RWPE2 (cell line): ENCODE data around the gene PRKAR2A.

Experiments used
- ATAC-seq: fragments of 200-7000 bp; cut with Tn5 transposase; 3 replicates; pipeline ENCODE4 v1.9.1; 2021; ENCODE audit warnings: low read depth
- DNase-seq: peaks from one replicate; pipeline ENCODE4 v3.0.0-alpha.2; 2020; ENCODE audit warnings: low spot score
- H3K27ac ChIP-seq: fragments of 450-650 bp; 2 replicates; pipeline ENCODE4 v1.5.1; 2017; ENCODE audit warnings: mild to moderate bottlenecking; ENCODE audit not compliant: poor library complexity, severe bottlenecking
- H3K27me3 ChIP-seq: fragments of 250-450 bp; sonication (Bioruptor Pico); 2 replicates; pipeline ENCODE4 v1.5.1; 2021; ENCODE audit warnings: mild to moderate bottlenecking, moderate library complexity; ENCODE audit not compliant: insufficient read depth, poor library complexity, severe bottlenecking
- H3K36me3 ChIP-seq: fragments of 250-450 bp; sonication (Bioruptor Pico); 2 replicates; pipeline ENCODE4 v1.5.1; 2020; ENCODE audit warnings: low read depth, mild to moderate bottlenecking, moderate library complexity
- H3K4me1 ChIP-seq: fragments of 250-450 bp; sonication (Bioruptor Pico); 2 replicates; pipeline ENCODE4 v1.5.1; 2021; ENCODE audit warnings: mild to moderate bottlenecking, moderate library complexity; ENCODE audit not compliant: insufficient read depth, poor library complexity, severe bottlenecking
- H3K4me3 ChIP-seq: fragments of 250-450 bp; sonication (Bioruptor Pico); 2 replicates; pipeline ENCODE4 v1.5.1; 2021; ENCODE audit warnings: mild to moderate bottlenecking, moderate library complexity; ENCODE audit not compliant: severe bottlenecking
- H3K9me3 ChIP-seq: fragments of 250-450 bp; sonication (Bioruptor Pico); 2 replicates; pipeline ENCODE4 v1.5.1; 2021; ENCODE audit warnings: mild to moderate bottlenecking, moderate library complexity; ENCODE audit not compliant: severe bottlenecking
- TF ChIP-seq, protein P1 (sequence below): fragments of 450-650 bp; IDR thresholded peaks from one replicate; pipeline ENCODE4 v1.5.1; 2017; ENCODE audit warnings: mild to moderate bottlenecking, moderate library complexity; ENCODE audit not compliant: poor library complexity, severe bottlenecking

The PRKAR2A gene

GRCh38 chr3:48711727-48712126, 135.9 kb downstream of the PRKAR2A start:
- TF ChIP-seq, protein P1, sequence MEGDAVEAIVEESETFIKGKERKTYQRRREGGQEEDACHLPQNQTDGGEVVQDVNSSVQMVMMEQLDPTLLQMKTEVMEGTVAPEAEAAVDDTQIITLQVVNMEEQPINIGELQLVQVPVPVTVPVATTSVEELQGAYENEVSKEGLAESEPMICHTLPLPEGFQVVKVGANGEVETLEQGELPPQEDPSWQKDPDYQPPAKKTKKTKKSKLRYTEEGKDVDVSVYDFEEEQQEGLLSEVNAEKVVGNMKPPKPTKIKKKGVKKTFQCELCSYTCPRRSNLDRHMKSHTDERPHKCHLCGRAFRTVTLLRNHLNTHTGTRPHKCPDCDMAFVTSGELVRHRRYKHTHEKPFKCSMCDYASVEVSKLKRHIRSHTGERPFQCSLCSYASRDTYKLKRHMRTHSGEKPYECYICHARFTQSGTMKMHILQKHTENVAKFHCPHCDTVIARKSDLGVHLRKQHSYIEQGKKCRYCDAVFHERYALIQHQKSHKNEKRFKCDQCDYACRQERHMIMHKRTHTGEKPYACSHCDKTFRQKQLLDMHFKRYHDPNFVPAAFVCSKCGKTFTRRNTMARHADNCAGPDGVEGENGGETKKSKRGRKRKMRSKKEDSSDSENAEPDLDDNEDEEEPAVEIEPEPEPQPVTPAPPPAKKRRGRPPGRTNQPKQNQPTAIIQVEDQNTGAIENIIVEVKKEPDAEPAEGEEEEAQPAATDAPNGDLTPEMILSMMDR, result no peak
- Histone ChIP-seq H3K36me3 (peaks cover 83% of the 10 kb centered on the region), H3K27ac (peak overlapping the region; percentile 78), H3K4me1 (peaks cover 35% of the 10 kb centered on the region), H3K4me3 (no peak overlapping the region), H3K9me3 (no peaks in the 10 kb centered on the region), H3K27me3 (no peaks in the 10 kb centered on the region)
- ATAC-seq (no peak), DNase-seq (no peak)

DNA sequence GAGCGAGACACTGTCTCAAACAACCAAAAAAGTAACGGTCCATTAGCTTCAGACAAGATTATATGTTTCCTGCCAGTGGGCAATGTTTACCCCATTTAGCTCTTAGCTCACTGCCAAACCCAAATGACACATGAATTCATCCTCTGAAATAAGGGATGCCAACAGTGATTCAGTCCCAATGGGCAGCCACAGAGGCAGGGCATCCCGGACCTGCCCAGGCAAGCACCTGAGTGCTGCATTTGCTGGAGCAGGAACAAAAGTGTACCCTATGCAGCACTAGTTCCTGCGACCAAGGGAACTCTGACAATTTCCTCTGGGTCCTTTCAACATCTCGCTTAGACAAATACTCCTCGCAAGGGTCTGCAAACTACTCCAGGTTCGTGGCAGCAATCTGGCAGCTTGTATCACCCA, 138.6 kb downstream of the PRKAR2A start:
- Histone ChIP-seq H3K4me3 (no peak overlapping the region), H3K27ac (peak overlapping the region; percentile 78), H3K27me3 (no peaks in the 10 kb centered on the region), H3K9me3 (no peaks in the 10 kb centered on the region), H3K4me1 (peaks cover 24% of the 10 kb centered on the region), H3K36me3 (peaks cover 82% of the 10 kb centered on the region)
- TF ChIP-seq, protein P1, result no peak
- ATAC-seq (peak; percentile 97), DNase-seq (peak; percentile 84)

- Histone ChIP-seq H3K36me3 (peaks cover 82% of the 10 kb centered on the region), H3K27me3 (no peaks in the 10 kb centered on the region), H3K4me3 (no peak overlapping the region), H3K4me1 (peaks cover 24% of the 10 kb centered on the region), H3K27ac (peak overlapping the region; percentile 78), H3K9me3 (no peaks in the 10 kb centered on the region)
- DNase-seq (no peak), ATAC-seq (peak; percentile 19; the same call in 2 of the 3 replicates)
- TF ChIP-seq, protein P1, result no peak
Observed at GRCh38 chr3:48708481-48708889, 139.2 kb downstream of the PRKAR2A start.

GRCh38 chr3:48707157-48707556, 140.5 kb downstream of the PRKAR2A start:
- H3K27ac ChIP-seq, result peak overlapping the region; percentile 78
- DNase-seq, result no peak
- TF ChIP-seq, protein P1, result no peak
- no peak overlapping the region for H3K4me3 ChIP-seq
- no peaks in the 10 kb centered on the region for H3K27me3 ChIP-seq
- ATAC-seq, result no peak
- peaks cover 83% of the 10 kb centered on the region for H3K36me3 ChIP-seq
- H3K9me3 ChIP-seq, result no peaks in the 10 kb centered on the region
- peaks cover 28% of the 10 kb centered on the region for H3K4me1 ChIP-seq

- no peak for DNase-seq
- no peaks in the 10 kb centered on the region for H3K9me3 ChIP-seq
- no peaks in the 10 kb centered on the region for H3K27me3 ChIP-seq
- H3K4me3 ChIP-seq, result no peak overlapping the region
- TF ChIP-seq, protein P1, result no peak
- no peak for ATAC-seq
- peaks cover 92% of the 10 kb centered on the region for H3K36me3 ChIP-seq
- H3K27ac ChIP-seq, result no peak overlapping the region
- peaks cover 4% of the 10 kb centered on the region for H3K4me1 ChIP-seq
Observed at GRCh38 chr3:48702320-48702920, 145.3 kb downstream of the PRKAR2A start.
